HG02943 (cell line): Measurements from ENCODE around the gene IZUMO3.
"Not testable (repeated sequence)": the region's sequence is repeated elsewhere in the genome, so short reads cannot be mapped to it uniquely, and the experiment has no call there.

Experiments
- ATAC-seq: cut with Tn5 transposase; IDR thresholded peaks from one replicate; pipeline ENCODE4 v1.9.1; 2021; ENCODE audit warnings: mild to moderate bottlenecking, low read depth, moderate library complexity; ENCODE audit not compliant: unreplicated experiment

IZUMO3 gene, protein sequence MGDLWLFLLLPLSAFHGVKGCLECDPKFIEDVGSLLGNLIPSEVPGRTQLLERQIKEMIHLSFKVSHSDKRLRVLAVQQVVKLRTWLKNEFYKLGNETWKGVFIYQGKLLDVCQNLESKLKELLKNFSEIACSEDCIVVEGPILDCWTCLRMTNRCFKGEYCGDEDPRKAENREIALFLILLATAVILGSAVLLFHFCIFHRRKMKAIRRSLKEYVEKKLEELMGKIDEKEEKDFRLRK

GRCh38 chr9:24545847-24546522 is at the start of gene IZUMO3:
TSS of gene IZUMO3 (minus strand) at chr9:24545897. CDS start at chr9:24545649, 248 bp downstream.
- ATAC-seq, result no peak

- no peak for ATAC-seq
Measured at GRCh38 chr9:24594234-24594850, 48.6 kb upstream of the IZUMO3 start.

DNA sequence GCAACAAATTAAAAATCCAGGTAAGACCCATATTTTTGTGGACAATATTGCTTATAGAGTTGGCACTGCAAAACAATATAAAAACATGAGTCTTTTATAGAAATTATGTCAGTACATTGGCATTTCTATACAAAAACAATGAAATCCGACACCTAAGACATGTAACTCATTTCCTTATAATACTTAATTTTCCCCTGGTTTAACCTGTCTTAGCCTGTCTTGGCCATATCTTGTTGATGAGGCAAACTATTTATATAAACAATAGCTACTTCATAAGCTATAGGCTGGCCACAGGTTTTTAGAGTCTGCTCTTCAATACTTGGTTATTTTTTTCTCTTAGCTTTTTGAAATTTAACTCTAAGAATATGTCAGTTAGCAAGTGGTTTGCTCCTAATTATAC is 44.7 kb upstream of the IZUMO3 start:
- ATAC-seq, result no peak

GRCh38 chr9:24587883-24588282 is 42.2 kb upstream of the IZUMO3 start:
- ATAC-seq, result no peak

- no peak for ATAC-seq
Measured at GRCh38 chr9:24582146-24583126, 36.7 kb upstream of the IZUMO3 start.

DNA sequence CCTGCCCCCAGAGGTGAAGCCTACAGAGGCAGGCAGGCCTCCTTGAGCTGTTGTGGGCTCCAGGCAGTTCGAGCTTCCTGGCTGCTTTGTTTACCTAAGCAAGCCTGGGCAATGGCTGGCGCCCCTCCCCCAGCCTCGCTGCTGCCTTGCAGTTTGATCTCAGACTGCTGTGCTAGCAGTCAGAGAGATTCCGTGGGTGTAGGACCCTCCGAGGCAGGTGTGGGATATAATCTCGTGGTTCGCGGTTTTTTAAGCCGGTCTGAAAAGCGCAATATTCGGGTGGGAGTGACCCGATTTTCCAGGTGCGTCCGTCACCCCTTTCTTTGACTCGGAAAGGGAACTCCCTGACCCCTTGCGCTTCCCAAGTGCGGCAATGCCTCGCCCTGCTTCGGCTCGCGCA is 34.3 kb upstream of the IZUMO3 start:
- not testable (repeated sequence) for ATAC-seq

- no peak for ATAC-seq
Measured at GRCh38 chr9:24572406-24572805, 26.7 kb upstream of the IZUMO3 start.

GRCh38 chr9:24561957-24562356 is 16.3 kb upstream of the IZUMO3 start:
- no peak for ATAC-seq

DNA sequence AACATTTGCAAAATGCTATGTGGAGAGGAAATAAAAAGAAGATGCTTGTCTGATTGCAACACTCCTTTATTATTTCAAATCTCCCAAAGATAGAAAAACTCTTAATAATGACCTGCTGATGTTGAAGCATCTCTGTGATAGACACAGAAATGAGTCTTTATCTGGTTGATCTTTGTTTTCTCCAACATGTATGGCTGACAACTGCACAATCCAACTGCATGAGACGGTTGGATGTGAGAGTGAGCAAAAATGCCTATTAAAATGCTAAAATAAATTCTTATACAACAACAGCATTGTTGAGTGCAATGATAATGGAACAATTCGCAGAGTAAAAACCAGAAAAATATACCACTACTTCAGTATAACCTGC is 7.5 kb upstream of the IZUMO3 start:
- ATAC-seq, result no peak

DNA sequence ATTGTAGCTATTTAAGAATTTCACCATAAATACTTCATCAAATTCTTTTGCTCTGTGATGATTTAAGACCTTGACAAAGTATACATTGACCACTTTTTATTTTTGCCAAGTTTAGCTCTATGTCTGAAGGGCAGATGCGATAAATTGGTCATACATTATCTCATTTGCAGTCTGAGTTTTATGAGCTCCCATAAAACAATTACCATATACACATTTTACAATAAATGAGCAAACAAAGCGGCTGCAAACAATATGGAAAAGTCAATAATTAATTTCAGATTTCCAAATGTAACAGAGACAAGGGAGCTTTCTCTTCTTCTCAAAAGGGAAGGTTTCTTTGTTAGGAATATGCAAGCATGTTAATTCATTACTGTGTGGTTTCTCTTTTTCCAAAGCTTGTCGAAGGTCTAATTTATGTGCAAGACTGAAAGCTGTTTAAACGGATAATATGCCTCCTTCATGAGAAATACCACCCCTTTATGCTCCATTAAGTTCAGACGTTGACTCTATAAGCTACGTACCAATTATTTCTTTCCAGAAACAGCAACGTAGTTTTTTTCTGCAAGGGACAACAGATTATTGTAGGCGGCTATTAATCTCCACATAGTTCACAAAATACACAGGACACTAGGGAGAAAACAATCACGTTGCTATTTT is 7.0 kb upstream of the IZUMO3 start:
- no peak for ATAC-seq

GRCh38 chr9:24545285-24545684 is 412 bp downstream of the IZUMO3 start:
- ATAC-seq, result no peak

DNA sequence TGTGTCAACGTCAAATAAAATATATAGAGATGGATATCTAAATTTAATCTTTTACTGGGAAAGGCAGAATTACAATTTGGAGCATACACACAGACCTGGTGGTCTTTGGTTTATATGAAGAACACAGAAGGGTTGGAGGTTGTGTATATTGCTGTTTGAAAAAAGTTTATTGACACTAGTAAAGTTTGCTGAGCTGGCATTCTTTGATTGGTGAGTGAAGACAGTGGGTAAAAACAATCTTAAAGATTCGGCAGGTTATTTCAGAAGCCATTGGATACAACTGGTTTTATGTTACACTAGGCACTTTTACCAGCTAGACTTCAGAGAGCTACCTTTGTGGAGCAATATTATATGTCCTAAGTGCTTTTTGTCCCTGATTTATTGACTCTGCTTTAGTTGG is 27.2 kb downstream of the IZUMO3 start:
- no peak for ATAC-seq

GRCh38 chr9:24516463-24516862 is 29.2 kb downstream of the IZUMO3 start:
- no peak for ATAC-seq

DNA sequence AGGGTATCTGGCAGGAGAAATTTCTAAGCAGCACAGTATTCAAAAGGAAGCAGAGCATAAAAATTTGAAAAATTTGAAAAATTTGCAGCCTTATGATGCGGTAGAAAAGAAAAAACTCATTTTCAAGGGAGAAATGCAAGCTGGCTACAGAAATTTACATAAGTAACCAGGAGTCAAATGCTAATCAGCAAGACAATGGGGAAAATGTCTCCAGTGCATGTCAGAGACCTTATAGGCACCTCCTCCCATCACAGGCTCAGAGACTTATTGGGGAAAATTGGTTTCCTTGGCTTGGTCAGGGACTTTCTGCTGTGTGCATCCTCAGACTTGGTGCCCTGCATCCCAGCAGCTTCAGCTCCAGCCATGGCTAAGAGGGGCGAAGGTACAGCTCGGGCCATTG is 35.8 kb downstream of the IZUMO3 start:
- no peak for ATAC-seq

- ATAC-seq, result no peak
Measured at GRCh38 chr9:24504521-24504920, 41.2 kb downstream of the IZUMO3 start.

- no peak for ATAC-seq
Measured at GRCh38 chr9:24502206-24502937, 43.3 kb downstream of the IZUMO3 start.

DNA sequence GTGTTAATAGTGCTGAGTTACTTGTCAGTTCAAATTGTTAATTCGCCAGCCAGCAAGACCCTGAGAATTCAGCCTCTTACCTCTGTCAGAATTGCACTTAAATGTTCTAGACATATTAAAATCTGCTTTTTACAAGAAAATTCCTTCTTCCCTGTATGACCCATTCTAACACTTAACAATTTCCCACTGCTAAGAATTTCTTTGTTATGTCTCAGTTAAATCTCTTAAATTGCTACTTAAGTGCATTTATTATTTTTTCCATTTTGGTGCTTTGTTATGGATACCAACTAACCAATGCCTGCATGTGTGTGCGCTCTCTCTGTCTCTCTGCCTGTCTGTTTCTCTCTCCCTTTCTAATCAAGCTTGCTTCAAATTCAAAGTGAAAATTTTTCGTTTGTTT is 44.9 kb downstream of the IZUMO3 start:
- ATAC-seq, result no peak

DNA sequence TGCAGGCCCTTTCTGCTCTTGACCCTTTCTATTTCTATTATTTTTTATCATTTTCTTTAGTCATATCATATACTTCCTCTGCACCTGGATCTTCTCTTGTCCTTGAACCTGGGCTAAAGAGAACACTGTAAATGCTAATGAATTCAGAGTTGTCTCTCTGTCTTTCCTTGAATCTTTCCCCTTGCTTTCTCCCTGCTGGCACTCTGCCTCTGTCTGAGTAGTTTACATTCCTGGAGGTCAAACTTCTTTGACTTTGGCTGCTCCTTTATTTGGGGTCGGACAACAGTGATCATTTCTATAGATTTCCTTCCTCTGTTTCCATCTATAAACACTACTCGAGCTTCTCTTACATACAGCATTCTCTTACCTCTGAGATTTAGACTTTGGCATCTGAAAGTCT is 47.1 kb downstream of the IZUMO3 start:
- no peak for ATAC-seq

- ATAC-seq, result no peak
Measured at GRCh38 chr9:24497671-24498070, 48.0 kb downstream of the IZUMO3 start.
